MM.1S (cell line): ENCODE data around the gene PRUNE2.

ENCODE experiments used
- EZH2phosphoT487 ChIP-seq: fragments of 300-600 bp; sonication (generic); IDR thresholded peaks from 2 replicates; pipeline ENCODE4 v1.6.1; 2018; ENCODE audit warnings: antibody characterized with exemption, low read length
- TF ChIP-seq, protein P1 (sequence below): fragments of 300-600 bp; sonication (generic); IDR thresholded peaks from 2 replicates; pipeline ENCODE4 v1.5.1; 2016; ENCODE audit warnings: antibody characterized with exemption, low read length, mixed read lengths

DNA sequence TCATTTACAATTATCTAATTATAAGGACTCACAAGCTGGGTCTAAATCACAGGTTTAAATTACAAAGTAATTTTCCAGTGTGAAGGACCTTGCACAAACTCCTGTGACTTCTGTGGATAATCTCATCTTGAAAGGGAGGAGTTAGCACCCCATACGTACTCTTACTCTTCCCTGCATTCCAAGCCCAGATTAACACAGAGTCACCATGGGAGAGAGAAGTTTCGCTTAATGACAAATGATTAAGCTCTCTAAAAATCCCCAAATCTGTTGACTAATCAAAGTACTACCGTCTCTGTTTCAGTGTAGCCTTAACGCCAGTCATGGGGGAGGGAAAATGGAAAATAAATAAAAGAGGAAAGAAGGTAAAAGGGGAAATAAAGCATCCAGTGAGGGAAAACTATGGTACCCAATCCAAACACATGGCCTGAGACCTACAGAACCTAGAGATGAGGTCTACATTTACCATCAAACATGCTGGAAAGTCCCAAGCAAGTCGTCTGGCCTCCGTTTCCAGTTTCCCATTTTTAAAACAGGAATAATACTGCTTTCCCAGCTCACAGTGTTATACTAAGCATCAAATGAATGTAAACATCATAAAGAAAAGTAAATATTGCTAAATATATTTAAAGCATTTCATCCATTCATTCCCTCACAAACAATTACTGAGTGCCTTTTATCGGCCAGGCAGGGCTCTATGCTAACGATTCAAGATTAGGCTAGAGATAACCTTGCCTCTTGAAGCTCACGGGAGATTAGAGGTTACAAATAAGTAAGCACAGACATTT, 78.4 kb downstream of the PRUNE2 start:
- TF ChIP-seq, protein P1, sequence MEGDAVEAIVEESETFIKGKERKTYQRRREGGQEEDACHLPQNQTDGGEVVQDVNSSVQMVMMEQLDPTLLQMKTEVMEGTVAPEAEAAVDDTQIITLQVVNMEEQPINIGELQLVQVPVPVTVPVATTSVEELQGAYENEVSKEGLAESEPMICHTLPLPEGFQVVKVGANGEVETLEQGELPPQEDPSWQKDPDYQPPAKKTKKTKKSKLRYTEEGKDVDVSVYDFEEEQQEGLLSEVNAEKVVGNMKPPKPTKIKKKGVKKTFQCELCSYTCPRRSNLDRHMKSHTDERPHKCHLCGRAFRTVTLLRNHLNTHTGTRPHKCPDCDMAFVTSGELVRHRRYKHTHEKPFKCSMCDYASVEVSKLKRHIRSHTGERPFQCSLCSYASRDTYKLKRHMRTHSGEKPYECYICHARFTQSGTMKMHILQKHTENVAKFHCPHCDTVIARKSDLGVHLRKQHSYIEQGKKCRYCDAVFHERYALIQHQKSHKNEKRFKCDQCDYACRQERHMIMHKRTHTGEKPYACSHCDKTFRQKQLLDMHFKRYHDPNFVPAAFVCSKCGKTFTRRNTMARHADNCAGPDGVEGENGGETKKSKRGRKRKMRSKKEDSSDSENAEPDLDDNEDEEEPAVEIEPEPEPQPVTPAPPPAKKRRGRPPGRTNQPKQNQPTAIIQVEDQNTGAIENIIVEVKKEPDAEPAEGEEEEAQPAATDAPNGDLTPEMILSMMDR, result no peak
- no peak for TF ChIP-seq EZH2phosphoT487
